ENCODE data around the gene CNGA3.

CNGA3 gene

DNA sequence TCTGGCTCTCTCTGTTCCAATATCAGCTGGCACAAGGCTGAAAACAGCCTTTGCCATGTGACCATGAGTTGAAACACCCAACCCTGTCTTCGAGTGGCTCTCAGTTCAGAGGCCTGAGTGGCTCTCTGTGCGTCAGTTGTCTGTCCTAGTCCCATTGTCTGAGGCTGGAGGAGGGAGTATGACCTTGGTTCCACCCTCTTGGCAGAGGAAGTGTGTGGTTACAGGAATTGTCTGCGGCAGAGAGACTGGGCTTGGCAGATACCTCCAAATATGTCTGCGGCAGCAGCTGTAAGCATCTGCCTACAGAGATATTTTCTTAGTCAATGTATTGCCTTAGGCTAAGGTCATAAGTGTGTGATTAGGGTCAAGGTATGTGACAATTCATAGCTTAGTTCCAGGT, 32.6 kb downstream of the CNGA3 start:
- DNase-seq, result no peak

DNA sequence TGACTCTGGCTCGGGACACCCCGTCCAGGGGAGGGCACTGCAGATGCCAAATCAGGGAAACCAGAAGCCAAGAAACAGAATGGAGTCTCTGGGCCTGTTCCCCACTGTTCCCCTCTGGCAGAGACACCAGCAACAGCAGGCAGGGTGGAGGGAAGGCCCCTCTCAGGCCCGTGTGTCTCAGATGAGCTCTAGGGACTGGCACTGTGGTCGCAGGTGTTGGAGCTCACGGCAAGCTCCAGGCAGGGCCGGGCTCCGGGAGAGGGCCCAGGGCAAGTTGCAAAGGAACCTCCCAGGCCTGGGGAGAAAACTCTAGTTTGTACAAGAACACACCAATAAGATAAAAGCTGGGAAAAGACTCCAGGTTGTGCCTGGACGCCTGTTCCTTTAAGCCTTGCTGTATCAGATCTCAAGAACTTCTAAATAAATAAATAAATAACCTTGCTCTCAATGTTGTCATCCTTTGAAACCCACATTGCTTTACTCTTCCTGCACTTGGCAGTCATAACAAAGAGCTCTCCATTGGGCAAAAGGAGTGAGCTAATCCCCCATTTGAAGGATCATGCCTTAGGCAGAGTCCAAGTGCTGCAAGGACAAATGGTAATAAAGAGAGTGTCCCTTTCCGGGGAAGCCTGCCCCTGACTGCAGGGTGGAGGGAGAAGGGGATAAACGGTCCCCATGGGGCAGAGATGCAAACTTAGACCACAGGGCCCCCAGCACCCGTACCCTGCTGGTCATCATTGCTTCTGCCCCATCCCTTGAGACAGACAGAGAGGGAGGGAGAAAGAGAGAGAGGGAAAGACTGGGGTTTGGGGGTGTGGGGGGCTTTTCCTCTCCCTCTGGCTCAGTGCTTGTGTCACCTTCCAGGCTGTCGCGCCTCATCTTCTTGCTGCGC, 33.3 kb downstream of the CNGA3 start:
- DNase-seq, result no peak

DNA sequence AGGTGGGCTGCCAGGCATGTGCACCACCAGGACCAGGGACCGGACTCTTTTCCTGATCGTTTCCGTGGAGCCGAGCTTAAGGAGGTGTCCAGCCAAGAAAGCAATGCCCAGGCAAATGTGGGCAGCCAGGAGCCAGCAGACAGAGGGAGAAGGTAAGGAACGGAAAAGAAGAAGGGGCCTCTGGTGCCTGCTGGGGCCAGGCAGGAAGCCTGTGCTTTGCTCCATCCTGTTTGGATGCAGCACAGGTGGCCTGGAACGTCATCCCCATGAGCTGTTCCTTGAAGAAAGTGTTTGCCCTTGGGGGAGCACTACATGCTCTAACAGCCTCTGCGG, 33.9 kb downstream of the CNGA3 start:
- no peak for DNase-seq

DNA sequence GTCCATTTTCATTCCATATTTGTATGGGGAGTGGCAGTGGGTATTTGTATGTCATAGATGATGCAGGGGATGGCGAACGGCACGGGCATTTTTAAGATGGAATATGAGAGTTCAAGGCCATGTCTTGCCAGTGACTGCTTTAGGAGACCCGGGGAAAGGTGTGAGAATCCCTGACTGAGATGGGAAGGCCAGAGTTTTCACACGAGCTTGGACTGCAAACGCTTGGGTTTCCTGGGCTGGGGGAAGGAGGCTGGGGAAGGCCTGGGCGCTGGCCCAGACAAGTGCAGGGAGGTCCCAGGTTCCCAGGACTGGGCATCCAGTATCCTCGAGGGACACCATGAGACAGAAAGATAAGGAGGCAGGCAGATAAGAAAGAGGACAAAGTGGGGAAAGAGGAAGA, 35.2 kb downstream of the CNGA3 start:
- DNase-seq, result no peak

DNA sequence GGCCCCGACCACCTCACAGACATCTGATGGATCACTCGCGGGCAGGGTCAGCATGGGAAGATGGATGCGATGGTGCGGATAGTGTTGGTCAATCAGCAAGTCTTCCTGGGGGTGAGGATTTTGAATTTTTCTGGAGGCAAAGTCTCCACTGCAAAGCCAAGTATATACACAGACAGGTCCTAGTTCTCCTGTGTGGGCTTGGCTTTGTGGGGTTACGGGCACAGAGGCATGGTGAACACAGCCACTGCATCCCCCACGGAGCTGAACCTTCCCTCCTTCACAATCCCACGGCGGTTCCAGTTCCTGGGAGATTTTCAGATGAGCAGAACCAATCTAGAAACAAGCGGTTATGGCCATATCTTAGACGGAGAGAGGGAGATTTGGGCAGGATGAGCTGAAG, 35.8 kb downstream of the CNGA3 start:
- DNase-seq, result no peak

DNA sequence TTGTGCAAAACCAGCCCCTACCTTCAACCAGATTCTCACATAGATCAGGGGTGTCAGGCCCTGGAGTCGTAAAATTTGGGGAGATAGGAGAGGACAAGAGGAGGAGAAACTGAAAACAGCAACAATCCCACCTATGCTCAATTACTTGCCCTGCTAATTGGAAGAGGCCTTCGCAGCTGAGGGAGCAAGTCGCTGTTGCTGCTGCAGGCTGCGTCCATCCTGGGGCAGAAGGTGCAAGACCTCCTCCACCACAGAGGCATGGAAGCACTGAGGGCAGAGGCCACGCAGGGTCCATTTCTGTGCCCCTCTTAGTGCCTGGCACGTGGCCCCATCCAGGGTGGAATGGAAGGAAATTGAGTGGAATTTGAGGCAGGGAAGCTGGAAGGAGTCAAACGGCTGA, 36.5 kb downstream of the CNGA3 start:
- no peak for DNase-seq

DNA sequence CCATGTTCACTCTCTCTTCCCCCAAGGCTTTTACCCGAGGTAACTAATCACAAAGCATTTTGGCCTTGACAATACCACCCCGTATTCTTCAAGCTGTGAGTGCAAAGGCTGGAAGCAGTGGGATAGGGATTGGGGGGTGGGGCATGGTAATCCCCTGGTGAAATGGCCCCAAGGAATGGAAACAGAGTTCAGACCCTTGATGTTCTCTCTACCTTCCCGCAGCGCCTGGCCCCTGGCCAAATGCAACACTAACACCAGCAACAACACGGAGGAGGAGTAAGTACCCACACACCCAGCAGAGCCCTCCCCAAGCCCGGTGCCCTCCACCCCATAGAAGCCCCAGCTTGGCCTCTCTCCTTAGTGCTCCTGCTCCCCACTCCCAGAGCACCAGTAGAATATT, 36.9 kb downstream of the CNGA3 start:
- DNase-seq, result no peak

DNA sequence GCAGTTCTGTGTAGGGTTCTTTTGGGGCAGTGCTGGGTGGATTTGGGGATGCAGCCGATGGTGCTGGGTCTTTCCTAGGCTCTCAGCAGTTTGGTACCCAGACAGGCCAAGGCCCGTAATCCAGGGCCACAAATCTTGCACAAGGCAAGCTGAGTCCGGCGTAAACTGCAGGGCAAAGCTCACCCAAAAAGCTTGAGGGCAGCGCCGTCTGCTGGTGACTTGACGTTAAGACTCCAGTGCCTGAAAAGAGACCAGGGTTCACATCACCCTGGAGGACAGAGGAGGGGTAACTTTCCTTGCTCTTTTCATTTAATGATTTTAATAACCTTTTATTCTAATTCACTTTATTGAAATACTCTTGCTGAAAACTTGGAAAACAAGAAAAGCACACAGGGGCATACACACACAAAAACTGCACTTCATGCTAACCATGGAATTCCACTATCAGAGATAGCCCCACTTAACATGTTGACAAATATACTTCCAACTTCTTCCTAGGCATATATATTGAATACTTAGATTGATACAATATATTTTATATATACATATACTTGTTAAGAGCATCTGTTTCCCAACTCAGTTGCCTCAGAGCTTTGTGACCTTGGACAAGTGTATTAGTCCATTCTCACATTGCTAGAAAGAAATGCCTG, 38.9 kb downstream of the CNGA3 start:
- peak; percentile 68 for DNase-seq

DNA sequence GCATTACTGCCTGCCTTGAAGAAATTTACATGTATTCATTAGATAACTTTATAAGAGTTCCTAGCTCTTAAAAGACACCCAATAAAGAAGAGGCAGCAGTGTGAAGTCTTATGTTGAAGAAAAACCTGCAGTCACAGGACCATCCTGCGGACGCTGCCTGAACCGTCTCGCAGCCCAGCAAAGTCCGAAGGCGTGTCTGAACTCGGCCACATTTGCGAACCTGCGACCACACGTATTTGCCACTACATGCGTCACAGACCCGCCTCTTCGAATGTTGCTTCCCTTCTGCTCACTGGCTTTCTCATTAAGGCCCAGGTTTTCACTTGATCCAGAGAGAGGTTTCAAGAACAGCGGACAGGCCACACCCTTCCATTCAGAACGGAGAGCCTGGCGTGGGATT, 41.2 kb downstream of the CNGA3 start:
- no peak for DNase-seq

DNA sequence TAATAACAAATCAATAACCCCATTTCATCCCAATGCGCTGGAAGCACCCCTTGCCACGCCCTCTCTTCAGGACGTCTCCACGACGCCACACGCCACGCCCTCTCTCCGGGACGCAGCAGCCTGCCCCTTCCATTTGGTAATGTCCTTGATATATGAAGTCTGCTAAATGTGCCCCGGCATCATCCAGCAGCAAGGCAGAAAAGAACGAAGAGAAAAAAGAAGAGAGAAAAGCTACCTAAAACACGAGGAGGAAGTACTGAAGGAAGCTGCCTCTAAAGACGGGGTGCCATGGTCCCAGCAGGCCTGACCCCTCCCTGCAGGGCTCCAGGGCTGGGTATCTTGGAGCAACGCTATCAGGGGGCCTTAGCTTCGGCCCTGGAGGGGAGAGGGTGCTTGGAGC, 41.8 kb downstream of the CNGA3 start:
- DNase-seq, result no peak

DNA sequence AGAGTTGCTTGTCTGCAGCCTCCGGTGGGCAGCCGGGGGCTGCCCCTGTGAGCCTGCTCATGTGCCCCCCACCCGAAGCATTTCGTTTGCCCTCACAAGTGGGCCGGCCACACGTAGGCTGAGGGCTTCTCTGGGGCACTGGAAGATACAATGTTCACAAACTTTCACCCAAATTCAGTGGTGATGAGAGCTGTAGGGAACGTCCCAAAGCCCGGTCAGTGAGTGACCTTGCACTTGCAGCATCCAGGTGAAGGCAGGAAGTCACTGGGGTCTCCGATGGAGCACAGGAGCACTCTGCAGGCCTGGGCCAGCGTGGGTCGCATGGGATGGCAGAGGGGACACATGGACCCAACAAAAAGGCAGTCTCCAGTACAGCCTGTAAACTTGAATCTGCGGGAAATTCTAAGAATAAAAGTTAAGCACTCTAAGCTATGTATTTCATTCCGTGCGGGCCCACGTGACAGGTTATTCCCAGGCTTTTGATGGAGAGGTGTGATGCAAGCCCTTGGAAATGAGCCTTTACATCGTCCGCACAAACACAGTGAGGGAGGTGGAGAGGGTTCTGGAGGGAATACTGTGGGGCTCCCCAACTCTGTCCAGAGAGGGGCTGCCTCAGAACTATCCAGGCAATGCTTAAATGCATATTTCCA, 42.5 kb downstream of the CNGA3 start:
- no peak for DNase-seq

DNA sequence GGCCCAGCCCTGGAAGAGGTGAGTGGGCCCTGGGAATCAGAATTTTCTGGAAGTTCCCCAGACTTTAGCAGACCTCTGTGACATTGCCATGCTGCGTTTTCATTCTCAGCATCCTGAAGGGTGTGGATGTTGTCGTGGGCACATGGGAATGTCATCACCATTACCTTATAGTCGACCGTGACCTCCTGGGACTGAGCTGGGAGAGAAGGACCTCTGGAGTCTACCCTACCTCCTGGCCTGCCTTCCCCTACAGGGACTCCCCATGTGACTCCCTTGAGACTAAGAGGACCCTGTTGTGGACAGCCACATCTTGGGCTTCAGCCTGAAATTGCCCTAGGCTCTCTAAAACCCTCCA, 43.0 kb downstream of the CNGA3 start:
- DNase-seq, result no peak

DNA sequence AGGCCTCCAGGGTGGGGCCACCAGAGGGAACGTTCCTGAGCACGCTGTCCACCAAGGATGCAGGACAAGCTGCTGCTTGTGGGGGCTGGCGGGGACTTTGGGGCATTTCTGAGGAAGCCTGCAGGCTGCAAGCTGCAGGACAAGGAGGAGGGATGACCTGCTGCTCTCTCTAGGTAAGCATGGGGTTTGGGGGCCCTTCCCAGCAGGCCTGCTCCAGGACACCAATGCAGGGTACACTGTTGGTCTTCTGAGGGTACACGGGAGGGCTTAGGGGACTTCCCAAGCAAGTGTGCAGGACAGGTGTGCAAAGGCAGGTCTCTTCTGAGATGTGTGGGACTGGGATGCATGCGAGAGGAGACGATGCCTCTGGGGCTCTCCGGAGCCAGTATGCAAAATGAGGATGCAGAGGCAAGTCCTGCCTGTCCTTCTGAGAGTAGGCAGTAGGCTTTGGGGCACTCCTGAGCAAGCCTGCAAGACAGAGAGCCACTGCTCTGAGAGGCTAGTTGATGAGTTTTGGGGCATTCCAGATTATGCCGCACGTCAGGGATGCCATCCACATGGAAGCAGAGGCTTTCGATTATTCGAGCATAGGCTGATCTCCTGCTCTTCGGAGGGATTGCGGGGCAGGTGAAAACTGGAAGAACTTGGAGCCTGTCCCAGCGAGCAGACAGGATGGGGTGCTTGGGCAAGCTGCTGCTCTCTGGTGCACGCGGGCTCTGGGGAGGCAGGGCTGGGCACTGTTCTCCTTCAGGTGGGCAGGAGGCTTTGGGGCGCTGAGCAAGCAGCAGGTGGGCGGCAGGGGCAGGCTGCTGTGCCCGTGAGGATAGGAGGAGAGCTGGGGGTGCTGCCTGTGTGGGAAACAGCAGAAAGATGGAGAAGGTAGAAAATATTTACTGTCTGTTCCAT, 44.6 kb downstream of the CNGA3 start:
- no peak for DNase-seq

DNA sequence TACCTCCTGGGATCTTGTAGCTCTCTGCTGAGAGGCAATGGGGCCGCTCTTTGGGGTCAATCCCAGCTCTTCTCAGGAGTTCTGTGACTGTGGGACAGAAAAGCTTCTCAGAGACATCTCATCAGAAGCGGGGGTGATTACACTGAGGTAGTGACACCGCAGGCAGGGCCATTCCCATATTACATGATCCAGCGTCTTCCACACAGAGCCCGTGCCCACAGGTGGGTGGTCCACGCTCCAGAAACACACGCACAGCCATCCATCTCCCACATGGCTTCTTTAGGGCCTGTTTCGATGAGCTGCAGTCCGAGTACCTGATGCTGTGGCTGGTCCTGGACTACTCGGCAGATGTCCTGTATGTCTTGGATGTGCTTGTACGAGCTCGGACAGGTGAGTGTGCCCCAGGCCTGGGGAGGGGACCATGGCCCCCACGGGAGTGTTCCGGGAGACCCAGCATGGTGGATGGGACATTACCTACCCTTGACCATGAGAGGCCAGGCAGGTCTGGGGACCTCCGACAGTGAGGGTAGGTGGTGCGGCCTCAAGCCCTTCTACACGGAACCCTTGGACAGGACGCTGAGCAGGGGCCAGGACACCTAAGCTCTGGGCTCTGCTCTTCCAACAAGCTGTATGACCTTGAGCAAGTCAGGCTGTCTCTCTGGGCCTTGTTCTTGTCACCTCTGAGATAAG, 45.5 kb downstream of the CNGA3 start:
- no peak for DNase-seq

DNA sequence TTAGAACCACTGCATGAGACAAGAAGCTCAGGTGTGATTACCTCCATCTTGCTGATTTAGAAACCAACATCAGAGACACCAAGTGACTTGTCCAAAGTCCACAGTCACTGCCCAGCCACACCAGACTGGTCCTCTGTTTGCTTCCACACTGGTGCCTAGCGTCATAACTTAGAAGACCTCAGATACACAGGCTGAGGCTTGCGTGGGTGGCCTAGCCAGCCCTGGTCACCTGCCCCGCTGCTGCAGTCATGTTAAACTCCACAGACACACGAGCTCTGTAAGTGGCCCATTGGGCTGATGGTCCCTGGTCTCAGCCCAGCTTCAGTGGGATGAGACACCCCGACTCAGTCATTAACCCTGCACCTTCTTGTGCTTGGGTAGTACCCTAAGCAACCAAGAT, 47.1 kb downstream of the CNGA3 start:
- no peak for DNase-seq

DNA sequence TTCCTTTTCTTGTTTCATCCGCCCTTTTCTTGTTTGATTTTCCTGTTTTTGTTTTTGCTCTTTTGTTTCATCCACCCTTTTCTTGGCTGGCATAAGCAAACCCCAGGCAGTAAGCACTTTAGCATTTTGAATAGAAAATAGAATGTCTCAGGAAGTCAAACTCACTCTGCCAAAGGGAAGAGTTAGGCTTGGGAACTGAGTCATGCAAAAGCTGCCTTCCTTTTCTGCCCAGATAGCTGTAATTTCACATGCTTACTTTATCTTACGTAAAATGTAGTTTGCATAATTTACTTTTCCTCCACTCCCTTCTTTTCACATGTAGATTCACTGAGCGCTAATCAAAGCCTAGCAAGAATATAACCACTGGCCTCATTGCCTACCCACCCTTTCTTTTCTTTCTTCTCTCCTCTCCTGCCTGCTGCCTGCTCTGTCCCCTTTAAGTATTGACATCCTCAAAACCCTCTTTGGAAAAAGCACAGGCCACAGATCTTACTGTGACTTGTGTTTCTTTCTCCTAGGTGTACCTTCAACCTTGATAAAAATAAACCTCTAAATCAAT, 48.4 kb downstream of the CNGA3 start:
- no peak for DNase-seq

DNA sequence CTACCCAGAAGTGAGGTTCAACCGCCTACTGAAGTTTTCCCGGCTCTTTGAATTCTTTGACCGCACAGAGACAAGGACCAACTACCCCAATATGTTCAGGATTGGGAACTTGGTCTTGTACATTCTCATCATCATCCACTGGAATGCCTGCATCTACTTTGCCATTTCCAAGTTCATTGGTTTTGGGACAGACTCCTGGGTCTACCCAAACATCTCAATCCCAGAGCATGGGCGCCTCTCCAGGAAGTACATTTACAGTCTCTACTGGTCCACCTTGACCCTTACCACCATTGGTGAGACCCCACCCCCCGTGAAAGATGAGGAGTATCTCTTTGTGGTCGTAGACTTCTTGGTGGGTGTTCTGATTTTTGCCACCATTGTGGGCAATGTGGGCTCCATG, 49.7 kb downstream of the CNGA3 start:
- DNase-seq, result no peak

DNA sequence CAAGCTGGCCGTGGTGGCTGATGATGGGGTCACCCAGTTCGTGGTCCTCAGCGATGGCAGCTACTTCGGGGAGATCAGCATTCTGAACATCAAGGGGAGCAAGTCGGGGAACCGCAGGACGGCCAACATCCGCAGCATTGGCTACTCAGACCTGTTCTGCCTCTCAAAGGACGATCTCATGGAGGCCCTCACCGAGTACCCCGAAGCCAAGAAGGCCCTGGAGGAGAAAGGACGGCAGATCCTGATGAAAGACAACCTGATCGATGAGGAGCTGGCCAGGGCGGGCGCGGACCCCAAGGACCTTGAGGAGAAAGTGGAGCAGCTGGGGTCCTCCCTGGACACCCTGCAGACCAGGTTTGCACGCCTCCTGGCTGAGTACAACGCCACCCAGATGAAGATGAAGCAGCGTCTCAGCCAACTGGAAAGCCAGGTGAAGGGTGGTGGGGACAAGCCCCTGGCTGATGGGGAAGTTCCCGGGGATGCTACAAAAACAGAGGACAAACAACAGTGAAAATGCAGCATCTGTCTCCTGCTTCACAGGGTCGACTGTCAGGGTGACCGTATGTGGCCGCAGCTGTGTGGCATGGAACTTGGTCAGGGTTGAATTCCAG, 50.6 kb downstream of the CNGA3 start:
- DNase-seq, result no peak

DNA sequence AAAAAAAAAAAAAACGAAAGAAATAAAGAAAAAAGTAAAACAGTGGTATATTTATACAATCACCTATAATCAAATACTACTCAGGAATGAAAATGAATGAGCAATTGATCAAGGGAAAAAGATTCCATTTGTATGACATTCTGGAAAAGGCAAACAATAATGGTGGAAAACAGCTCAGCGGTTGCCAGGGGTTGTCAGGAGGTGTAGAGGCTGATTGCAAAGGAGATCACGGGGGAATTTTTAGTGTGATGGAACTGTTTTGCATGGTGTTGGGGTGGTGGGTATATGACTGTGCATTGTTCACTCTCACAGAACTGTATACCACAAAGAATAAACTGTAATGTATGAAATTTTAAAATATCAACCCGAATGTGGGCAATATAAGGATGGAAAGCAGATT, 52.9 kb downstream of the CNGA3 start:
- DNase-seq, result no peak

DNA sequence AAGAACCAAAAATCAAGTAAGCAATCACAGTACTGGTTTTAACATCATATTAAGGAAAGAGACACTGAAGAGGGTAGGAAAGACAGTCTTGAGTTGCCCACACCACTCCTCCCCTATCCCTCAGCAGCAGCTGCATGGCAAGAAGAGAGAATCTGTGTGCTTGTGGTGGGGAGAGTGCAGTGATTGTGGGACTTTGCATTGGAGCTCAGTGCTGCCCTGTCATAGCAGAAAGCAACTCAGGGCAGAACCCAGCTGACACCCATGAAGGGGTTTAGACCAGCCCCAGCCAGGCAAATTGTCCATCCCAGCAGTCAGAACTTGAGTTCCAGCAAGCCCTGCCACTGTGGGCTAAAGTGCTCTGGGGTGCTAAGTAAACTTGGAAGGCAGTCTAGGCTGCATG, 57.6 kb downstream of the CNGA3 start:
- DNase-seq, result no peak

DNA sequence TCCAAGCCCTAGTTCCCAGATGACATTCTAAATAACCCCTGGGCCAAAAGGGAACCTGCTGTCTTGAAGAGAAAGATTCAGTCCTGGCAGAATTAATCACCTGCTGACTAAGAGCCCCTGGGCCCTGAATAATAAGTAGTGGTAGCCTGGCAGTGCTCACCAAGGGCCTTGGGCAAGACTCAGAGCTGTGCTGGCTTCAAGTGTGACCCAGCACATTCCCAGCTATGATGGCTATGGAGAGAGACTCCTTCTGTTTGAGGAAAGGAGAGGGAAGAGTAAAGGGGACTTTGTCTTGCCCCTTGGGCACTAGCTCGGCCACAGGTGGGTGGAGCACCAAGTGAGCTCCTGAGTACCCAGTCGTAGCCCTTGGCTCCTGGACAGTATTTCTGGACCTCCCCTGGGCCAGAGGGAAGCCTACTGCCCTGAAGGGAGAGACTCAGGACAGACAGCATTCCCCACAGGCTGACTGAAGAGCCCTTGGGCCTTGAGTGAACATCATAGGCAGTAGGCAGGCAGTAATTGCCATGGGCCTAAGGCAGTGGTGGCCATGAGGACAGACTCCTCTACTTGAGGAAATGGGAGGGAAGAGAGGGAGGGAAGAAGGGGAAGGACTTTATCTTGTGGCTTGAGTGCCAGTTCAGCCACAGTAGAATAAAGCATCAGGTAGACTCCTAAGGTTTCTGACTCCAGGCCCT, 58.4 kb downstream of the CNGA3 start:
- DNase-seq, result no peak
